SU-DHL-6 (cell line): ENCODE data around the gene TBCCD1.

ENCODE experiments used
- H2AFZ ChIP-seq: fragments of 200-600 bp; sonication (generic); 2 replicates; pipeline ENCODE4 v1.6.1; 2014; ENCODE audit warnings: low read depth, mild to moderate bottlenecking, moderate library complexity, mixed read lengths, antibody characterized with exemption, low read length; ENCODE audit not compliant: severe bottlenecking
- H3F3A ChIP-seq: fragments of 200-600 bp; shearing (Covaris generic); 2 replicates; pipeline ENCODE4 v1.6.0; 2016; ENCODE audit warnings: antibody characterized with exemption, mild to moderate bottlenecking; ENCODE audit not compliant: insufficient read depth
- H3K27ac ChIP-seq: fragments of 200-600 bp; sonication (generic); 2 replicates; pipeline ENCODE4 v1.5.1; 2016; ENCODE audit warnings: low read depth, mild to moderate bottlenecking, low read length, moderate library complexity, mixed read lengths
- H3K27me3 ChIP-seq: fragments of 200-600 bp; sonication (generic), shearing (Covaris generic); 2 replicates; pipeline ENCODE4 v1.6.0; 2014; ENCODE audit warnings: mild to moderate bottlenecking, low read length
- H3K36me3 ChIP-seq: fragments of 200-600 bp; sonication (generic); 2 replicates; pipeline ENCODE4 v1.6.1; 2014; ENCODE audit warnings: mild to moderate bottlenecking, low read length, mixed read lengths
- H3K4me2 ChIP-seq: fragments of 300-600, 200-600 bp; shearing (Covaris generic), sonication (generic); 2 replicates; pipeline ENCODE4 v1.6.0; 2014; ENCODE audit warnings: low read length, low read depth, mild to moderate bottlenecking; ENCODE audit not compliant: poor library complexity, severe bottlenecking
- H3K4me3 ChIP-seq: fragments of 200-600 bp; sonication (generic); 2 replicates; pipeline ENCODE4 v1.5.1; 2014; ENCODE audit warnings: antibody characterized with exemption, low read length, mild to moderate bottlenecking, mixed read lengths; ENCODE audit not compliant: insufficient read depth, poor library complexity, severe bottlenecking
- H3K79me2 ChIP-seq: fragments of 200-600 bp; sonication (generic); 2 replicates; pipeline ENCODE4 v1.6.1; 2014; ENCODE audit warnings: mild to moderate bottlenecking, low read length, moderate library complexity; ENCODE audit not compliant: insufficient read depth
- H3K9ac ChIP-seq: fragments of 200-600 bp; sonication (generic); 2 replicates; pipeline ENCODE4 v1.7.0; 2014; ENCODE audit warnings: mild to moderate bottlenecking, low read length
- H3K9me2 ChIP-seq: fragments of 200-600 bp; sonication (generic); replicated peaks from 2 replicates; pipeline ENCODE4 v1.6.1; 2014; ENCODE audit warnings: low read length; ENCODE audit not compliant: insufficient read depth
- H3K9me3 ChIP-seq: fragments of 200-600 bp; sonication (generic); 2 replicates; pipeline ENCODE4 v1.6.1; 2014; ENCODE audit warnings: low read length, mixed read lengths; ENCODE audit not compliant: insufficient read depth
- H4K20me1 ChIP-seq: fragments of 200-600 bp; sonication (generic); 2 replicates; pipeline ENCODE4 v1.6.1; 2014; ENCODE audit warnings: low read depth, mild to moderate bottlenecking, antibody characterized with exemption, low read length, moderate library complexity, mixed read lengths
- CTCF ChIP-seq: fragments of 200-600 bp; sonication (generic); IDR thresholded peaks from one replicate; pipeline ENCODE4 v1.5.1; 2017; ENCODE audit warnings: antibody characterized with exemption, mild to moderate bottlenecking, low read length, moderate library complexity; ENCODE audit not compliant: insufficient read depth, poor library complexity, severe bottlenecking
- EZH2phosphoT487 ChIP-seq: fragments of 200-600 bp; sonication (generic), shearing (Covaris generic); conservative IDR thresholded peaks from 2 replicates; pipeline ENCODE4 v1.6.1; 2018; ENCODE audit warnings: mild to moderate bottlenecking, antibody characterized with exemption, low read length, moderate library complexity, mixed read lengths

Gene TBCCD1

GRCh38 chr3:186525369-186526255 lies 41.5 kb downstream of the TBCCD1 start:
- H2AFZ ChIP-seq, result no peak overlapping the region
- TF ChIP-seq EZH2phosphoT487, result no peak
- TF ChIP-seq CTCF, result no peak
- H3F3A ChIP-seq, result no peaks in the 10 kb centered on the region
- no peak overlapping the region for H3K27ac ChIP-seq
- H3K4me2 ChIP-seq, result peak overlapping the region; percentile 18
- no peaks in the 10 kb centered on the region for H3K36me3 ChIP-seq
- H3K27me3 ChIP-seq, result no peaks in the 10 kb centered on the region
- H4K20me1 ChIP-seq, result no peaks in the 10 kb centered on the region
- no peaks in the 10 kb centered on the region for H3K9me3 ChIP-seq
- no peaks in the 10 kb centered on the region for H3K79me2 ChIP-seq
- no peaks in the 10 kb centered on the region for H3K9me2 ChIP-seq
- no peak overlapping the region for H3K9ac ChIP-seq
- H3K4me3 ChIP-seq, result no peak overlapping the region

GRCh38 chr3:186524616-186525015 lies 42.5 kb downstream of the TBCCD1 start:
- Histone ChIP-seq H3K4me2 (no peak overlapping the region), H2AFZ (no peak overlapping the region), H3K36me3 (no peaks in the 10 kb centered on the region), H3K79me2 (no peaks in the 10 kb centered on the region), H3K9me3 (no peaks in the 10 kb centered on the region), H3K4me3 (no peak overlapping the region), H3F3A (no peaks in the 10 kb centered on the region), H3K9me2 (no peaks in the 10 kb centered on the region), H3K9ac (no peak overlapping the region), H3K27me3 (no peaks in the 10 kb centered on the region), H4K20me1 (no peaks in the 10 kb centered on the region), H3K27ac (no peak overlapping the region)
- TF ChIP-seq EZH2phosphoT487, result no peak
- no peak for TF ChIP-seq CTCF

GRCh38 chr3:186523434-186523833 lies 43.7 kb downstream of the TBCCD1 start:
- H3K4me2 ChIP-seq, result no peak overlapping the region
- no peaks in the 10 kb centered on the region for H3K36me3 ChIP-seq
- H3K9ac ChIP-seq, result no peak overlapping the region
- no peaks in the 10 kb centered on the region for H3K9me2 ChIP-seq
- H3K9me3 ChIP-seq, result no peaks in the 10 kb centered on the region
- no peak overlapping the region for H3K4me3 ChIP-seq
- H2AFZ ChIP-seq, result no peak overlapping the region
- no peaks in the 10 kb centered on the region for H3K79me2 ChIP-seq
- H3K27me3 ChIP-seq, result no peaks in the 10 kb centered on the region
- TF ChIP-seq EZH2phosphoT487 (no peak), CTCF (no peak)
- H3K27ac ChIP-seq, result no peak overlapping the region
- no peaks in the 10 kb centered on the region for H4K20me1 ChIP-seq
- no peaks in the 10 kb centered on the region for H3F3A ChIP-seq
